Duodenal mucosa (tissue), 2 donors: ENCODE measurements around the gene MRPS27.
"Not testable (repeated sequence)": the region's sequence is repeated elsewhere in the genome, so short reads cannot be mapped to it uniquely, and the experiment has no call there.

Experiments used
- H3K27ac ChIP-seq: one replicate; pipeline ENCODE4 v1.7.0; 2013; ENCODE audit warnings: low read depth, low read length
- H3K27me3 ChIP-seq, 2 donors: one replicate each; pipeline ENCODE4 v1.7.0; 2013; ENCODE audit warnings: low read length in 2 of 2, control low read depth in 1 of 2; ENCODE audit not compliant: insufficient read depth in 2 of 2, control insufficient read depth in 1 of 2
- H3K36me3 ChIP-seq, 2 donors: one replicate each; pipeline ENCODE4 v1.7.0; 2013; ENCODE audit warnings: low read length in 2 of 2, control low read depth in 1 of 2; ENCODE audit not compliant: insufficient read depth in 2 of 2, control insufficient read depth in 1 of 2
- H3K4me1 ChIP-seq, 2 donors: one replicate each; pipeline ENCODE4 v1.7.0; 2013; ENCODE audit warnings: low read length in 2 of 2, control low read depth in 1 of 2; ENCODE audit not compliant: insufficient read depth in 2 of 2, control insufficient read depth in 1 of 2
- H3K4me3 ChIP-seq, 2 donors: one replicate each; pipeline ENCODE4 v1.7.0; 2013; ENCODE audit warnings: low read length in 2 of 2, low read depth in 1 of 2
- H3K9ac ChIP-seq, 2 donors: one replicate each; pipeline ENCODE4 v1.7.0; 2013; ENCODE audit warnings: low read length in 2 of 2, low read depth in 1 of 2
- H3K9me3 ChIP-seq, 2 donors: one replicate each; pipeline ENCODE4 v1.7.0; 2013; ENCODE audit warnings: low read length in 2 of 2, control low read depth in 1 of 2; ENCODE audit not compliant: control insufficient read depth in 1 of 2

Gene MRPS27

GRCh38 chr5:72183101-72183520 lies 136.9 kb downstream of the MRPS27 start:
- Histone ChIP-seq H3K27me3 (peaks cover 4 to 5% of the 10 kb centered on the region in 2 donors), H3K9me3 (no peaks in the 10 kb centered on the region), H3K36me3 (no peaks in the 10 kb centered on the region), H3K9ac (no peak overlapping the region), H3K27ac (no peak overlapping the region), H3K4me3 (no peak overlapping the region), H3K4me1 (no peaks in the 10 kb centered on the region)

DNA sequence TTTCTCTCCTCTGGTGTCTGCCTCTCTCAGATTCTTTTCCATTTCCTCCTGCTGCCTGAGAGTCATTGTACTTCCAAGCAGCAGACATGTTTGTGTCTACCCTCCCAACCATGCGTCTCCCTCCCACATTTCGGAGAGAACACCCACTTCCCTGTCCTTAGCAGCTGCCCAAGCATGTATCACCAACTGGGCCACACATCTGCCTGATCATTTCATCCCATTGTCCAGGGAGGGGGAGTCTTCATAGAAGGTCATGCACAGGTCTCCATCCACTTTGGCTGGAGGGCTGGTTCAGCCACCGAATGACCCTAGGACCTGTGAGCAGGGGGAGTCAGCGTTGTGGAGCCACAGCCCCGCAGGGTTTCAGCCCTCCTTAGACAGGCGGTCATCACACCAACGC lies 137.4 kb downstream of the MRPS27 start:
- no peaks in the 10 kb centered on the region for H3K9me3 ChIP-seq
- no peaks in the 10 kb centered on the region for H3K4me1 ChIP-seq
- H3K9ac ChIP-seq: no peak overlapping the region
- no peaks in the 10 kb centered on the region for H3K36me3 ChIP-seq
- no peak overlapping the region for H3K27ac ChIP-seq
- H3K4me3 ChIP-seq: no peak overlapping the region
- H3K27me3 ChIP-seq: peaks cover 4 to 5% of the 10 kb centered on the region in 2 donors

GRCh38 chr5:72180925-72181324 lies 139.1 kb downstream of the MRPS27 start:
- Histone ChIP-seq H3K4me1 (no peaks in the 10 kb centered on the region), H3K27me3 (peaks cover under 1 to 4% of the 10 kb centered on the region in 2 donors), H3K9ac (no peak overlapping the region), H3K27ac (no peak overlapping the region), H3K9me3 (no peaks in the 10 kb centered on the region), H3K4me3 (no peak overlapping the region), H3K36me3 (no peaks in the 10 kb centered on the region)

DNA sequence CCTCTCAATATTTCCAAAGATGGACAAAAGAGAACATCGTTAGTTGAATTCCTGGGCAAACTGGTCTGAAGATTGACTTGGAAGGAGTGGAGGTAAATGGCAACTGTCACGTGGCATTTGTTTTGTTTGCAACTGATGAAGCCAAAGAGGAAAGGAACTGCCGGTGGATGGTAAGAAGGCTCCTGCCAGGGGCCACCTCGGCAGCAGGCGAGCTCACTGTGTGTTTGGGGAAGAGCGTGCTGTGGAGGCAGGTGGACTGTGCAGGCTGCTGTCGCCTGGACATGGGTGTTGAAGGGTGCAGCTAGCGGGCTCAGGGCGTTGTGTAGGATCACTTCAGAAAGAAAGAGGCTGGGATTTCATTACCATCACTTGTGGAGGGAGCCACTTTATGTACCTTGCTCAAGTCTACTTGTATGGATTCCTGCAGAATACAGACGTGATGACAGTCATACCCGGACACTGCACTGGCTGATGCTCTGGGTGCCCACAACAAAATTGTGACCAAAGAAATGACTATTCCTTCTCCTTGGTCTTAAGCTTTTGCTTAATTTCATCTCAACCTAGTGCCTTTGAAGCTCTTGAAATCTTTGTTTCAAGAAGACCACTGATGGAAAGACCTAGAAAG lies 140.1 kb downstream of the MRPS27 start:
- H3K36me3 ChIP-seq: no peaks in the 10 kb centered on the region
- H3K27ac ChIP-seq: no peak overlapping the region
- H3K9me3 ChIP-seq: no peaks in the 10 kb centered on the region
- H3K9ac ChIP-seq: no peak overlapping the region
- peaks cover 0 to 4% of the 10 kb centered on the region in 2 donors for H3K27me3 ChIP-seq
- H3K4me1 ChIP-seq: no peaks in the 10 kb centered on the region
- H3K4me3 ChIP-seq: no peak overlapping the region

DNA sequence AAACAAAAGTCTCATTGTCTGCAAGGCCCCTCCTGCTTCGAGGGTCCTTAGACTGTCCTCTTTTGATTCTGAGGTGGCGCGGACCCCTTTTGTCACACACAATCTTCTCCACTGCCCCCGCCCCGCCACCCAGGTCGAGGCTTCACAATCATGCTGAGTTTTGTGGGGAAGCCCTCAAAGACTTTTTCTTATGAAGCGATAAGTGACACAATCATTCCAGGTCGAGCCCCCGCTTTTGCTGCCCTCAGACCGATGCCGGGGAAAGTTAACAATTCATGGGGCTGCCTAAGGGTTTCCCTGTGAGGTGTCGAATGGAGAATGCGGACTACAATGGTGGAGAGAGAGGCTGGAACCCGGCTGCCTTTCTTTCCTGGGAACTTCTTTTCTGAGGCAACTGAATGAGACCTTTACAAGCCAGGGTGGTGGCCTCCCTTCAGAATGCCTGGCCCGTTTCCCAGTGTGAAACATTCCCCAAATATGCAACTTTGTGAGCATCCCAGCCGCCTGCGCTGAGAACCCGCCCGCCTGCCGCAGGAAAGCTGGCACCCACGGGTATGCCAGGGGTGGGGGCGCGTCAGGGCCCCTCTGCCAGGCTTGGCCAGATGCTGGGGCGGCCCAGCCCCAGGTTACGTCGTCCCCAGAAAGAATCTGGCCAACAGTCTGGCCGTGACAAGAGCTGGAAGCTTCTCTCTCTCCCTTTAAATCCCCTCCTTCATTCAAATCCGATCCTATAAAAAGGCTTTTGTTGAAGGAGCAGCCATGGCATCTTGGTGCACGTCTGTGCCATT lies 140.8 kb downstream of the MRPS27 start:
- Histone ChIP-seq H3K4me1 (no peaks in the 10 kb centered on the region), H3K9ac (no peak overlapping the region), H3K36me3 (no peaks in the 10 kb centered on the region), H3K9me3 (no peaks in the 10 kb centered on the region), H3K27me3 (peaks cover 0 to 4% of the 10 kb centered on the region in 2 donors), H3K4me3 (no peak overlapping the region), H3K27ac (no peak overlapping the region)

DNA sequence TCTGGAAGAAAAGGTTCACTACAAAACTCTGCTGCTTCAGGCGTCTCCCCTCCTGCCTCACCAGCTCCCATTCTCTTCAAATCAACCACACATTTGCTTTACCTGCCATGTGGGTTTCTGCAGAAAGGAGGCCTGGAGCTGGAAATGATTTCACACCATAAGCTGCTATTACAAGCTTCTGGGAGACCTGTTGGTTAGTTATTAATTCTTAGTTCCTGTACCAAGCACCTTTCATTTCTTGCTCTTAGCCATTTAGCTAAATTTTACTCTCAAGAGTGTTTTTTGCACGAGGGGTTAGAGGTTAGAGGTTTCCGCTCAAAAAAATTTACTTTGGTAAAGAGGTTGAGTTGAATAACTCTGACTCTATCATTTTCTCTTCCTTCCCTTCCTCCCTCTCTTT lies 142.5 kb downstream of the MRPS27 start:
- Histone ChIP-seq H3K4me3 (no peak overlapping the region), H3K4me1 (peaks cover 0 to 9% of the 10 kb centered on the region in 2 donors), H3K27me3 (no peaks in the 10 kb centered on the region), H3K36me3 (no peaks in the 10 kb centered on the region), H3K27ac (no peak overlapping the region), H3K9me3 (no peaks in the 10 kb centered on the region), H3K9ac (no peak overlapping the region)

DNA sequence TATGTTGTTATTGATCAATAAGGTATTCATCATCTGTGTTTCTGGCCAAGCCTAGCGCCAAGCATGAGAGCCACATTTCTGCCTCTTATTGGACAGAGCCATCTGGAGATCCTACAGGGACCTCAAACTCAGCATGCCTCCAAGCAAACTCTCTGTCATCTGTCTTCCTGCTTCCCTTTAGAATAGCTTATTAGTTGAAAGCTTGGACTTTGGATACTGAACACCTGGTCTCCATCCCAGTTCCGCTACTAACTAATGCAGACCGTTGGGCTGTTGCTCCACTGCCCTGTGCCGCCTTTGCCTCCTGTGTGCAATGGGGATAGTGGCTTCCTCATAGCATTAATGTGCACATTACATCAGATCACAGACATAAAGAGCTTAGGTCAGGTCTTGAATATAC lies 147.3 kb downstream of the MRPS27 start:
- Histone ChIP-seq H3K27ac (no peak overlapping the region), H3K9ac (no peak overlapping the region), H3K36me3 (no peaks in the 10 kb centered on the region), H3K9me3 (no peaks in the 10 kb centered on the region), H3K27me3 (peaks cover 0 to 3% of the 10 kb centered on the region in 2 donors), H3K4me1 (peaks cover 0 to 11% of the 10 kb centered on the region in 2 donors), H3K4me3 (no peak overlapping the region)

DNA sequence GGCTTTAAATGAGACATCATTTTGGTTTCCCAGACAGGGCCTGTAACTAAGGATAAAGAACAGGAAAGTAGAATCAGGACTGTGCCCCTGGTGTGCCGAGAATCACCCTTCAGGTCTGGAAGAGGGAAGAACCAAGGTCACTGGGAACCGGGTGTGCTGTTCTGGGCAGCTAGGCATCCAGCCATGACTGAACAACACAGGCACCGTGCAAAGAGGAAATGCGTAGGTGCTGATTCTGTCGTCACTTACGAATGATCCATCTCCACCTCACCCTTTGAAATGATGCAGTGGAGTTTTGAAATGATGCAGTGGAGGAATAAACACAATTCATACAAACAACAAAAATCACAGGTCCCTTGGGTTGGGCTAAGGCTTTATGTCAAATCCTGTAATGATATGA lies 148.4 kb downstream of the MRPS27 start:
- no peaks in the 10 kb centered on the region for H3K9me3 ChIP-seq
- H3K36me3 ChIP-seq: no peaks in the 10 kb centered on the region
- no peak overlapping the region for H3K27ac ChIP-seq
- no peak overlapping the region for H3K9ac ChIP-seq
- H3K4me1 ChIP-seq: peaks cover 0 to 19% of the 10 kb centered on the region in 2 donors
- H3K27me3 ChIP-seq: peaks cover 0 to 3% of the 10 kb centered on the region in 2 donors
- no peak overlapping the region for H3K4me3 ChIP-seq

- H3K4me3 ChIP-seq, H3K9me3 ChIP-seq, H3K27ac ChIP-seq, H3K36me3 ChIP-seq, H3K27me3 ChIP-seq, H3K9ac ChIP-seq: not testable (repeated sequence)
- H3K4me1 ChIP-seq: peaks cover 4 to 23% of the 10 kb centered on the region in 2 donors
These were observed 148.9 kb downstream of the MRPS27 start for GRCh38 chr5:72171181-72171580.

DNA sequence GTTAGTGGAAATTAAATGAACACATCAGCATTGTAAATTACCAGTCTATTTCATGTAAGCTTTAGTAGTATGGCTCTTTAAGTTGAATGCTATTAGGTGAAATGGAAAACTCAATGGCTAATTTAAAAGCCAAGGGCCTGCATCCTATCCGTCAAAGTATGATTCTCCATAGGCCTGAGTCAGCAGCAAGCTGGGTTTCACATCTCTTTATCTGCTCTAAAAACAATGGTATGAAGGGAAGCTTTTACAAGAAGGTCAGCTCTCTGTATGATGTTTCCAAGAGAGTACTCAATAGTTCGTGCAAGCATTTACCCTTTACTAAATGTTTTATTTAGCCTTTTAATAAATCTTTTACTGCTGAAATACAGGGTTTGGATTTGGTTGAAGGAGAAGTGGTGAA lies 149.9 kb downstream of the MRPS27 start:
- H3K27me3 ChIP-seq: peaks cover 0 to 3% of the 10 kb centered on the region in 2 donors
- H3K27ac ChIP-seq: no peak overlapping the region
- H3K9ac ChIP-seq: no peak overlapping the region
- H3K4me3 ChIP-seq: no peak overlapping the region
- H3K9me3 ChIP-seq: no peaks in the 10 kb centered on the region
- no peaks in the 10 kb centered on the region for H3K36me3 ChIP-seq
- H3K4me1 ChIP-seq: peaks cover 5 to 28% of the 10 kb centered on the region in 2 donors
